NCI-H1436 (cell line): Measurements from ENCODE around the gene SMYD3.

Experiments used
- DNase-seq: peaks from one replicate; lab custom pipeline; 2025; lab: John Stamatoyannopoulos, UW

Gene SMYD3

DNA sequence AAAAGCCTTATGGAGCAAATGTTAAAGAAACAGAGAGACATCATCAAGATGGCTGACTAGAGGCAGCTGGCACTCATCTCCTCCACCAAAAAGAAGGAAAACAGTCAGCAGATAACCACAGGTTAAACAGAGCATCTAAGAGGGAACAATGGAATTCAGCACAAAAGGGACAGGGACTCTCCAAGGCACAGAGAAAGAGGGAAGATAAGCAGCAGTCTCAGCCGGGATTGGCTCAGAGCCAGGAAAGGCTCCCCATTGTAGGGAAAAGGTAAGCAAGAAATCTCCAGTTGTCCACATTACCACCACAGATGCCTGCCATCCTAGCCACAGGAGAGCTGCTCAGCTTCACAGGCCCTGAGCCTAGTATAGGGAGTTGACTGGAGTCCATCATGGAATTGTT, 605.5 kb downstream of the SMYD3 start:
- no peak for DNase-seq

DNA sequence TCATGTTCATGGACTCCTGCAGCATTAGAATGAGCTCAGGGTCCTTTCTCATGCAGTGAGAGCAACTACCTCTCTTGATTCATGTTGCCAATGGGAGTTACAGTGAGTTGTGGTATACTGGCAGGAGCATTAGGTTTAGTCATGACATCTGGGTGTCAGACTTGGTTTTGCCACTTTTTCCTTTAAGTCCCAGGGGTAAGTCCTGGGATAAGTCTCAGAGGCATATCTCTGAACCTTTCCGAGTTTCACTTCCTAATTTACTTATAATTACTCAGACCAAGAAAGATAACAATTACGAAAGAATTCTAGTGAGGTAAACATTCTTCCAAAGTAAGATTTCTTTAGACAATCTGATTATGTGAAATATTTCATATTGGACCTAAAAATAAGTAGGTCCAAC, 606.0 kb downstream of the SMYD3 start:
- DNase-seq: no peak

DNA sequence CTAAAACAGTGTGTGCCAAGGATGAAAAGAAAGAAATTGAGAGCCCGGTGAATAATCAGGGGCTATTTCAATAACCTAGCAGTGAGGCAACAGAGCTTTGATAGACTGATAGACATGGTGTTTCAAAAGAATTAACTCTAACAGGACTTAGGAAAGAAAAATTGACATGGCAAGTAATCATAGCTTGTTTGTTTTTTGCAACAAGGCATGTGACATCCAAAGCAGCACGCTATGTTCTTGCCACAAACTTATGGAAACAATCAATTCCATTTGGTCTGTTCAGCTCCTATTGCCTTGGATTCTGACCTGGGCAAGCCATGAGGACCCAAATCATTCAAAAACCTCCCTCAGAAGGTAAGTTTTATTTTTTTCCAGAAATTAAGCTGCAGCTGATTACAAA, 608.5 kb downstream of the SMYD3 start:
- DNase-seq: no peak

DNA sequence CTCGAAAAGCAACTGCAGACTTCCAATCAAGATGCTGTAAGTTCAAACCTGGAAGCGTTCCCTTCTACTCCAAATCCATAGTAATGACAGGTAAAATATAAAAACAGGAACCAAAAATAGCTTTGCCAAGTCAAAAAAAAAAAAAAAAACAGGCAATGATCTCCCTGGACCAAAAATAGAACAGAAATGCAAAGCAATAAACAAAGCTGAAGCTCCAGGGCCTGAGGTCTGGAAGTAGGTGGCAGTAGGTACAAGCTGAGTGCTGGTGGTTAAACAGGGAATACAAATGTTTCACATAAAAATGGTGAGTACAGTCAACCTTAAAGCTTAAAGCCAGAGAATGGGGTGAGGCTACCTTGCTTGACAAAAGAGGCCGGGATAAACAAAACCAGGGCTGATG, 610.8 kb downstream of the SMYD3 start:
- DNase-seq: no peak

DNA sequence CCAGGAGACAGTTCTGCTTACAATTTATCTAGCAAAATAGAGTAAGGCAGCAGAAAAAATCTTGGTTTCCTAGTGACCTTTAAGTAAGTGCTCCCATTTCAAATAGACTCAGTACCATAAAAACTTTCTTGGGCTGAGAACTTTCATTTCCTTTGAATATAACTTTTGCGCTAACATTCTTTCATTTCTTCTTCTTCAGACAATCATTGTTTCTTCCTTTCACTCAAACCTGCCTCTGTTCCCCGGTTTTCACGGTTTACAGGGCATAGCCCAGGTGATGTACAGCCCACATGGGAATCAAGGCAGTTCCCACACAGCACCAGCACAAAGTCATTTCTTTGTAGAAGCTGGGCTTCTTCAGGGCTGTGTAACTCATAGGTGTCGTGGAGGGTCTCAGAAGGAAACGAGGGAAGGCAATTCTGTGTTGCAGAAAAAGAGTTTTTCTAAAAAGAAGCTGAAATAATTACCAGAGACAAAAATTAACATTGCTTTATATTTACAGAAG, 611.6 kb downstream of the SMYD3 start:
- DNase-seq: no peak

DNA sequence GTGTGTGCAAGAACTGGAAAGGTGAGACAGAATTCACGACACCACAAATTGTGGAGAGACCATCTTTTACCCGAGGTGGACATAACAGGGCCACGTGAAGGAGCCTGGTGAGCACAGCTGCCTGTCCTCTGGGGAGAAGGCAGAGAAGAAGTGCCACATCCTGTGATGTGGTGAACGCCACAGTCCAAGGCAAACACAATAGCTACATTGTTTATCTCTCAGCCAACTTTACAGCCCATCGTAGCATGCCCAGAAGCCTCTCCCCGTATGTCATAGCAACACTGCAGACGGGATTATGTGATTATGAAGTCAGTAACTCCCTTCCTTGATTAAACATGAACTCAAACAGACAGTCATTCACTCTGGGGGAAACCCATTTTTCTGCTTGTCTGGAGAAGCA, 612.2 kb downstream of the SMYD3 start:
- no peak for DNase-seq

DNA sequence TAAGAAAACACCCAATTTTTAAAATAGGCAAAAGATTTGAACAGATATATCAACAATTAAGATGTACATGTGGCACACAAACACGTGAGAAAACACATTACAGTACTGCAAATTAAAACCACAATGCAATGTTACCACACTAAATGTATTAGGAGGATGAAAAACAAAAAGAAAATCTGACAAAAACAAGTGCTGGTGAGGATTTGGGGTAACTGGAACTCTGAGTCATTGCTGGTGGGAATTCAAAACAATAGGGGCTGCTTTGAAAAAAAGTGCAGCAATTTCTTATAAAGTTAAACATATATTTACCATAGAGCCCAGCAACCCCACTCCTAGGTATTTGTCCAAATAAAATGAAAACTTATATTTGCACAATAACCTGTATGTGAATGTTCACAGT, 614.1 kb downstream of the SMYD3 start:
- DNase-seq: no peak

DNA sequence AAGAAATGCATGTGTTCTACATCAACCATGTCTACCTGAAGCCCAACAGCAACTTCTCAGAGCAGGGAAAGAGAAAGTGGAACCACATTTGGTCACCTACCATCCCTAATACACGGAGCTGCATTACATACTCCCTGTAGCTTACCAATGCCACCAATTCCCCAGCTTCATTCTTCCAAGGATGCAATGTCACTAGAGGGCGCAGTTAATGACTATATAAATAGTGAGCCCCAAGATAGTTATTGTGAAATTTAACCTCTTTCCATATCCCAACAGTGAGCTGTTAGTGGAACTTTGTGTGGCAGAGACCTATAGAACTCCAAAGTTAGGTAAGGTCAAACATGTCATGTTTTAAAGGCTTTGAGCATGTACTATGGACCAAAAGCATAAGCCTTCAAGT, 618.3 kb downstream of the SMYD3 start:
- no peak for DNase-seq

DNA sequence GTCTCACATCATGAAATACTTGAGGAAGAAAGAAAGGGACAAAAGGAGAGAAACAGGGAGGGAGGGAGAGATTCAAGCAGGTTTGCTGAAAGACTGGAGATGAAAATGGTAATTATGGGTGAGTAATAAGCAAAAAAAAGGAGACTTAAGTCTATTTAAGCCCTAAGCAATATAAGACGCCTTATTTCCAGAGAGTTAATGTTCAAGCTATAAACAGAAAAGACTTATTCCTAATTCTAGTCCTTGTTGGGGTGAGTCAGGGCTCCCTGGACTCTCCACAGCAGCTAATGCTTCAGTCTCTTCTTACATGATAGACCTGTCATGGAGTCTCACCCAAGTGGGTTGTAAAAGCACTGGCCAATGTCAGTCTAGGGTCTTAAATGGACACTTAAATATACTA, 619.2 kb downstream of the SMYD3 start:
- no peak for DNase-seq

DNA sequence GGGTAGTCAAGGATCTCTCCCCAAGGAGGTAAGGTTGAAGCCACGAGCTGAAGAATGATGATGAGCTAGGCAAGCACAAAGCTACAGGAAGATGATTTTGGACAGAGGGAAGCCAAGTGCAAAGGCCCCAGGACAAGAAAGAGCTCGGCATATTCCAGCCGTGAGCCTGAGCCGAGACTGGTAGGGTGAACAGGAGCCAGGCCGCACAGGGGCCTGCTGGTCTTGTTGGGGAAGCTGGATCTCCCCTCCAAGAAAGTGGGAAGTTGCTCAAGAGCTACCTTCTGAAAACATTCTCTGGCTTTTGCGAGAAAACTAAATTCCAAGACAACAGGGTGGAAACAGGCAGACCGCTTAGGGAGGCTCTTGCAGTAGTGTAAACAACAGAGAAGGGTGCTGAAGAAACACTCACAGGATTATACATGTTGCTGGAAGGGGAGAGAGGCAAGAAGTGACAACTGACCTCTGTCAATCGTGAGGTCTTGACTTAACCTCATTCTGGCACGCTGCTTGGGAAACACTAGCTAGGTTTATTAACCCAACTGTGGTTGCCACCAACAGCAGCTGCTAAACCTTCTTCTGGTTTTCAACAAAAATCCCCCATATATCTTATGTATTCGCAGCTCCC, 625.2 kb downstream of the SMYD3 start:
- no peak for DNase-seq

DNA sequence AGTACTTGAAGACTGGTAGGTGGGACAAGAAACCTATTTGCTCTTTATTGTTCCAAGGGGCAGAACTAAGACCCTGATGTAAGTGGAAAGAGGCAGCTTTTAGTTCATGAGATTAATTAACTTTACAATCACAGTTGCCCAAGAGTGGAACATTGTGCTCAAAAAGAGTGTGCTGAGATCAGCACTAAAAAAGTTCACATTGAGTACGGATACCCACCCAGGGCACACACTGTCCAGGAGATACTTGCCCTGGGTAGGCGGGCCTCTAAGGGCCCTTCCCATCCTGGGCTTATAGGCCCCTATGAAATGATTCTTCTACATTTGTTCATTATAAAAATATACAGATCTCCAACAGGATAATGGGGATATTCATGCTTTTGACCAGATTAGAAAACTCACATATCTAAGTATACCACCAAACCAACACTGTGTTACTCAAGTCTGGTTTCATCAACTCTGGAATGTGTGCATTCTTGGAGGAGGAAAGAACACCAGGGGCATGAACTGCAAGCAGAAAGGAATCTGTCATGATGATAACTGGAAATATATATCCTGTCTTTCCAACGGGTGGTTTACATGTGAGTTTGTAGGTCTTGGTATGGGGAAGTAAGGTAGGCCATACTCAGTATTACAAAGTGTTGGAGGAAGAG, 626.2 kb downstream of the SMYD3 start:
- DNase-seq: no peak

DNA sequence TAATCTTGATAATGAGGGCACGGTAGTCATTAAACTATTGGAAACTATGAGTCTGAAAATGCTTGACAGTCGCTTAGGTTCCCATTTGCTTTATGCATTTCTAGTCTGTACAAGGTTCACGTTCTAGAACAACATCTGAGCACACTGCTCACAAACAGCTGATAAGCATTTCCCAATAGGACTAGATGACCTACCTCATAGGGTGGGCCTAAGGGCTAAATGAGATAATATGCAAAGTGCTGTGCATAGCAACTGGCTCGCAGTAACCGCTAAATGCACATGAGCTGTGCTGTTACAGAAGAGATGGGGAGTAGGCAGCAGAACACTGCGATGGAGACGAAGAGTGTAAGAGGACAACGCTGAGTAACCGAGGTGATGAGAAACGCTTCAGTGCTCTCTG, 628.0 kb downstream of the SMYD3 start:
- no peak for DNase-seq

DNA sequence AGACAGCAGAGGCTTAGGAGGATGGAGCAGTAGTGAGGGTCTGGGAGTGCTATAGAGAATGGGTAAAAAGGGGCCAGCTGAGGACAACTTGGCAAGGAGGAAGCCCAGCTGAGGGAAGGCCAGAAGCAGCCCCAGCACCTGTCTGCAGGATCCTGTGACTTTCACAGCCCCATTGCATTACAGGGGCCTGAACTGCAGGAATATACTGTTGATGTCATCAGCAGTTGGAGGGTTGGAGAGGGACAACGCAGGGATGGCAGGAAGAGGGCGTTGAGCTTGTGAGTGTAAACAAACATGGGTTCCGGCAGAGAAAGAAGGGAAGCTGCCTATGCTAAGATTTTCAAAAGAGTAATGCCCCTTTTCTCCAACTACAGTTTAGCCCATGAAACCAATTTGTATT, 628.5 kb downstream of the SMYD3 start:
- no peak for DNase-seq

DNA sequence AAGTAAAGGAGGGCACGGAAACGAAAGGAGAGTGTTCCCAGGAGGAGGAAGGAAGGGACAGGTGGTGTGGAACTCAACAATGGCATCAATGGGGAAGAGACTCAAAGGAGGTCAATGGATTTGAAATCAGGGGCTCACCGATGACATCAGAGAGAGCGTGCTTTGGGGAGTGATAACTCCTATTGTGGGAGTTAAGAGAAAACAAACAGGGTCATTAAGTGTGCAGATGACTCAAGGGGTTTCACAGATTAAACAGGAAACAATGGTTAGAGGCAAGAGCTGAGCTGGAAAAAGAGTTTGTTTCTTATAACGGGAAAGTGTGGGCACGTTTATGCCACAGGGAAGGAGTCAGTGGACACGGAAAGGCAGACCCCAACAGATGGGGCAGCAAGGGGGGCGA, 629.1 kb downstream of the SMYD3 start:
- DNase-seq: no peak

DNA sequence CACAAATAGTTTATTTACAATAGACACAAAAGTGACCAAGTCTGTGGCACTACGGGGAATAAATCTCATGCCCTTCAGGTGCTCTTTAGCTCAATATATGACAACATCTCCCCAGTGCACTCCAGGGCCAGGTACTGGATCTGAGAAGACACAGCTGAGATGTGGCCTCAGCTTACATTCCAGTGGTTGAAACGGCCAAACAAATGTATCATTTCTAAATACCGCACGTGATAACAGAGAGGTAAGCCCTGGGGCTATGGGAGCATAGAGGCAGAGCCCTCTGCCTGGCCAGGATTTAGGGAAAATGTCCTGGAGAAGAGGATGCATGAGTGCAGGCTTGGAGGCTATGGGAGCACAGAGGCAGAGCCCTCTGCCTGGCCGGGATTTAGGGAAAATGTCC, 630.5 kb downstream of the SMYD3 start:
- DNase-seq: no peak

DNA sequence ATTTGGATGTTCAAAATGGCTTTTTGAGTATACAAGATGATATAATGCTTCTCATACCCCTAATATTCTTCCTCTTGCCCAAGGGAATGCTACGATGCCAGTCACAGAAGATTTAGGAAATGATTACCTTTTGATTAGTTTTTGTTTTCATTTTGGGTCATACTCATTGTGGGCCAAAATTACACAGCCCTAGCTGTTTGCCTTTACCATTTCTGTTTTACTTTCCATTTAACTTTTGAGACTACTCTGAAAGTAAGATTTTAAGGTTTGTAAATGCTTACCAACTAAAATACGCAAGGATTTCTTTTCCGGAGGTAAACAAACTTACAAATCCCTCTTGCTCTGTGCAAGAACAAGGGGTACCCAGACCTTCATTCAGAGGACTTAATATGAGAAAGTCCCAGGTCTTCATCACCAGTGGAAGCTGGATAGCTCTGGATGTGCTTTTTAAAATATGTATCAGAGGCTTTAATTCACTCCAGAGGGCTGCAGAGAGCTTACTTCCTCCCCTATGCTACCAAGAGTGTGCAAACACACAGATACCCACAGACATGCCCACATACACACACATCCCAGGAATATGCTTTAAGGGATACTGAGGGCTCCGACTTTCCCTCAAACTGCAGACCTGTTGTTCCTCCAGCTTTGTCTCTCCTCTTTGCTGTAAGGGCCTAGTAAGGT, 631.4 kb downstream of the SMYD3 start:
- no peak for DNase-seq

DNA sequence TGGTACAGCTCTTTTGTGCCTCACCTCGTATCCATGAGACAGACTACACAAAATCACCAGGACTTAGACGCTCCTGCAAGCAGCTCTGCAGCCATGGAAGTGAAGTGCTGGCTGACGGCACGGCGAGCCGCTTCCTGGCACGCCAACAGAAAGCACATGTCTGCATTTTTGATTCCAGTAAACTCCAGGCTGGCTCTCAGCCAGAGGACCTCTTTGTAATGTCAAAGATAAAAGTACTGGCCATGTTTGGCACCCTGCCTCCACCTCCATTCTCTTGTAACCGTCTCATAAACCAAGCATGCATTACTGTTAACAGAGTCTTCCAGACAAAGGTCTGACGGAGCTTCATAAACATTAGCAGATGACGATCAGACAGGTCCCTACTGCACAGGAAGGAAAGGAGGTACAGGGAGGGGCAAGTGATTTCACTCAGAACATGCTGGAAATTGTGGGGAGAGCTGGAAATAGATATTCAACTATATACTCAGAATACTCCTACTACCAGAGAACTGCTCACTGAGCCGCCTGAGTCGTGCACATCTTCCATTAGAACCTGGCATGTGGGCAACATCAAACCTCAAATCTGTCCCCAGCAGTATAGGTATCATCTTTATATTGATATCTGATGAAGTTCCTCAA, 632.0 kb downstream of the SMYD3 start:
- DNase-seq: peak; percentile 30

DNA sequence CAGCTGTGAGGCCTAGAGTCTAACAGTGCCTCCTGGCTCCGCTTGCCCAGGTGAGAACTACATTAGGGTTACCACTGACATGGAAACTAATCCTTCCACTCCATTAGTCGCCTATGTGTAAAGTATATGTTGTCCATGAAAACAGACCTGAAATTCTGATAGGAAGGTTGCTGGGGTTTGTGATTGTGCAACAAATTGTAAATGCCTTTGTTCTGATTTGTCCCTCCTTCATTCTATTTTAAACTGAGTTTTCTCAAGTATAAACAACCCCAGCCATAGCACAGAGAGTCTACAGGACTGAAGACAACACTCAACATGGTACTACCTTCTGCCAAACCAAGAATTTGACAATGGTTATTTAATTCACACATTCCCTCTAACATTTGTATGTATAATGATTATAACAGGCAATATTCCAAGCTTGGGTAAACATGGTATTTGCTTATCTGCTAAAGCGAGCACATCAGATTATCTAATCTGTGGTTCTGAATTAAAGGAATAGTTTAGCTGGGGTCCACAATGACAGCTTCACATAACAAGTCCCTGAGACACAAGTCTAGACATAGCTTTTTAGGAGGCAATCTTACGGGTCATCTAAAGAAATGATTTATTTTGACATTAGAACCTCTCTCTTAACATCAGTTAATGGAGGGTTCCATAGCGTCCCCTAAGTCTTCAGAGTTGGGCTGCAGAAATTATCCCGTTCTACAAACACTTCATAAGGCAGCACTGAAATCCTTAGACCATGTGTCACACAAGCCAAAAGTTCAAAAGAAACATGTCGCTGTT, 633.0 kb downstream of the SMYD3 start:
- DNase-seq: no peak

DNA sequence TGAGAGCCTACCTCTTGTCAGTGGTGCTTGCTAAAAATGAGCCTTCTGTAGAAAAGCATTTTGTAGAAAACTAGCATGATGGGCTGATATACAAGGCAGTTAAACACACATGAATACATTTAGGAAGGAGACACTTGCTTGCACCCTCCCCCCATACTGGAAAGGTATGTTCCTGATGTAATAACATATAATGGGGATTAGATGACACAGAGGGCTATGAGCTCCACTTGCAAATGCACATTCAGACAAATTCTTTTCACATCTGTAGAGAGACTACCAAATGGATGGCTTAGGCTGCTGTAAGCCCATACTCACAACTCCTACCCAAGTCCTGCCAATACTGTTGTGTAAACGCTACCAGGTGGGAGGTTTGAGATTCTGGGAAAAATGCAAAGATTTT, 634.0 kb downstream of the SMYD3 start:
- no peak for DNase-seq

DNA sequence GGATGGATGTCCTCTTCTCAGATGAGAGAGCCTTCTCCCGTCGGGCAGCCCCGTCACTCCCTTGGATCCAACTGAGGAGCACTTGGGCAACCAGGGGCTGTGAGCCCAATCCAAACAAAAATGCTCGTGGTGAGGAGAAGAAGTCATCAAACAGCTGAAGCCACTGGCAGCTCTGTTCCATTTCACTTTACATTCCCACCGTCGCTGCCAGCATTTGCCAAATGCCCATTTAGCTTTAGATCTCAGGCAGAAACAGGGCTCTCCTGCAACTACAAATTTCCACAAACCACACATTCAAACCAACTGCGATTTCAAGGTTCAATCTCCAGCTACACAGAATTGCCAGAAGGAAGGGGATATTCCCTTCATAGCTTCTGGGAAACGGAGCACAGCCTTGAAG, 634.6 kb downstream of the SMYD3 start:
- no peak for DNase-seq

DNA sequence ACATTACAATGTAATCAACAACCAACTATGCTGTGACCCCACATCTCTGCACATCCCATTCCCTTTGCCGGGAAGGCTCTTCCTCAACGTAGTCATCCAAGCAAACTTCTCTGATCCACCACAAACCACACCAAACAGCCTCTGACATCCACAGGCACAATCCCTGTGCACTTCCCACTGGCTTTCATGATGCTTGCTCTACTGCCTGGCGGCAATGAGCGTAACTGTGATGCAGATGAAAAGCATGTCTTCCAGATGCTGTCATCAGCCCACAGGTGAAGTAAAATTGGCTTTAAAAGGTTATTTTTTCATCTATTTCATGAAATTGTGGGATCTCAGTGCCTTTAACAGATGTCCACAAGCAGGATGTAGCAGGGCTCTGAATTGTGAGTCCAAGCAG, 635.2 kb downstream of the SMYD3 start:
- DNase-seq: no peak

DNA sequence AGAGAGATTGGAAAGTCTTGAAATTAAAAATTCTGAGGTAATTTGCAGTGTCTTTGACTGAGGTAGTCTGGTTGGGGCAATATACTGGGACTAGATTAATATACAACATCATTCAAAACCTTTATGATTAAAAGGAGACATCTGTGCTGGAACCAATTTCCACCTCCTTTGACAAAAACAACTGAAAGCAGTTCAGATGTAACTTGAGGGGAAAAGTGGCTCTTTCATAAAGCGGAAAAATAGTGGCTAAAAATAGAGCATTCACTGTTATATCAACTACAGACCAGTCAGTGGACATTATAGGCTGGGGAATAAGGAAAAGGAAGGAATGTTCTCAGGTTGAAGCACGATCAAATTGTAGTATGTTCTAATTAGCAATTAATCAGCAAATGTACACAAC, 635.9 kb downstream of the SMYD3 start:
- DNase-seq: no peak
